ENCODE results near the gene EMCN. TPM values are rescaled to one million over a fixed set of nuclear protein-coding genes. Genes with fewer than 3 reads are reported as not detected.

The EMCN gene
- total RNA-seq, 3 donors from 2014 or later (not counting 1 experiment from before 2014, with no cell fraction given) = not detected

DNA sequence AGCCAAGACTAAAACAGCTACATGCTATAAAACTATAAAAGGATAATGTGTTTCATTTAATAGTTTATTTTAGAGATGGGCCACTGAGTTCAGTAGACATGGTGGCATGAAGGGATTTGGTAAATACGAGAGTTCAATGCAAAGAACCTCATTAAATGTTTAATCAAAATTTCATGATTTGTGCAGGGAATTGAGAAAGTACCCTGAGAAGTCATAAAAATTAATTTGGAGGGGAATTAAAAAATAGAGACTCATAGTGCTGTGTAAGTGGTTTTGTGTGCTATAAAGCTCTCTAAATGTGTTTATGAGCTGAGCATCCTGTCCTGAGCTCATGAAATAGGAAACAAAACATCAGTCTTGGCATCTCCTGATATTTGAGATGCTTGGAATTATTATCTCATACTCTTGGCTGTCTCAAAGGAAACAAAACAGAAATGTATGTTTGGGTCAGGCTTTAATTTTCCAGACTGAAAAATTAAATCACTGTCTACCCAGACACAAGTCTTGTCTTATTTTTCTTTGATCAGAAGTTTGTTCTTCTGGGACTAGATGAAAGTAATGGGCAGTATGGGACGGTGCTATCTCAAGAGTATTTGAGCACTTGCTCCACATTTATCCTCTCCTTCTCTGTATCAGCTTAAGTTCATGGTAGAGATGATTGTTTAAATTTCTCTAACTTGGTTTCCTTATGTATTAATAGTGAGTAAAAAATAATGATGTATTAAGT is 38.0 kb upstream of the EMCN start:
- Mint-ChIP-seq H3K36me3 (peaks cover 11% of the 10 kb centered on the region), H3K27me3 (ENCODE audit: low read depth in 2 of 2) (peaks cover 3 to 6% of the 10 kb centered on the region in 2 donors), H3K27ac (no peak overlapping the region), H3K9me3 (peaks cover 0 to 3% of the 10 kb centered on the region in 2 donors), H3K4me3 (no peak overlapping the region), H3K4me1 (no peaks in the 10 kb centered on the region)
- Histone ChIP-seq H3K9me3 (ENCODE audit: control insufficient read depth, insufficient read depth, low read length) (no peaks in the 10 kb centered on the region), H3K4me3 (ENCODE audit: low read length) (no peak overlapping the region), H3K27ac (ENCODE audit: low read length) (no peak overlapping the region), H3K27me3 (ENCODE audit: control insufficient read depth, insufficient read depth, low read length) (no peaks in the 10 kb centered on the region), H3K36me3 (ENCODE audit: control insufficient read depth, insufficient read depth, low read length) (no peaks in the 10 kb centered on the region), H3K4me1 (ENCODE audit: control insufficient read depth, insufficient read depth, low read length) (no peaks in the 10 kb centered on the region)
- ATAC-seq (no peak), DNase-seq (no peak)
- intact Hi-C loops (cut with micrococcal nuclease) = no loop called here
- TF ChIP-seq, protein P1, sequence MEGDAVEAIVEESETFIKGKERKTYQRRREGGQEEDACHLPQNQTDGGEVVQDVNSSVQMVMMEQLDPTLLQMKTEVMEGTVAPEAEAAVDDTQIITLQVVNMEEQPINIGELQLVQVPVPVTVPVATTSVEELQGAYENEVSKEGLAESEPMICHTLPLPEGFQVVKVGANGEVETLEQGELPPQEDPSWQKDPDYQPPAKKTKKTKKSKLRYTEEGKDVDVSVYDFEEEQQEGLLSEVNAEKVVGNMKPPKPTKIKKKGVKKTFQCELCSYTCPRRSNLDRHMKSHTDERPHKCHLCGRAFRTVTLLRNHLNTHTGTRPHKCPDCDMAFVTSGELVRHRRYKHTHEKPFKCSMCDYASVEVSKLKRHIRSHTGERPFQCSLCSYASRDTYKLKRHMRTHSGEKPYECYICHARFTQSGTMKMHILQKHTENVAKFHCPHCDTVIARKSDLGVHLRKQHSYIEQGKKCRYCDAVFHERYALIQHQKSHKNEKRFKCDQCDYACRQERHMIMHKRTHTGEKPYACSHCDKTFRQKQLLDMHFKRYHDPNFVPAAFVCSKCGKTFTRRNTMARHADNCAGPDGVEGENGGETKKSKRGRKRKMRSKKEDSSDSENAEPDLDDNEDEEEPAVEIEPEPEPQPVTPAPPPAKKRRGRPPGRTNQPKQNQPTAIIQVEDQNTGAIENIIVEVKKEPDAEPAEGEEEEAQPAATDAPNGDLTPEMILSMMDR (IDR thresholded peaks at IDR 0.05) = no peak
- WGBS (ENCODE audit: insufficient coverage) = 75% methylated on average over 1 of the region's 2 CpGs

DNA sequence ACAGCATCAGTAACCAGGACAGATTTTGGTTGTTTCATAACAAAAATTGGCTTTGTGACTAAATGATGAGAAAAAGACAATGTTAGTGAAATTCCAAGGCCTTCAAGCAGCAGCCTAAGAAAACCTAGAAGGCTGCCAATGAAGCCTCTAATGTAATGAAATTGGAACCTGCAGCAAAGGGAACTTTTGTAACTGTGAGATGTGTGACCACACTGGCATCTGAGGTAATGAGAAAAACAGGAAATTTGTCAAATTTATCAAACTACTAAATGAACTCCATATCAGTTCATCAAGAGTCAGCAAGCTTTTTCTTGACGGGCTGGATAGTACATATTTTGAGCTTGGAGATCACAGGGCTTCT is 30.4 kb upstream of the EMCN start:
- intact Hi-C loops (cut with micrococcal nuclease) = no loop called here
- Mint-ChIP-seq H3K27ac (no peak overlapping the region), H3K9me3 (no peaks in the 10 kb centered on the region), H3K4me3 (no peak overlapping the region), H3K4me1 (peaks cover 14 to 15% of the 10 kb centered on the region in 2 donors), H3K27me3 (ENCODE audit: low read depth in 2 of 2) (peaks cover 0 to 6% of the 10 kb centered on the region in 2 donors), H3K36me3 (no peaks in the 10 kb centered on the region)
- H3K27ac ChIP-seq (ENCODE audit: low read length) = no peak overlapping the region
- ATAC-seq = no peak
- H3K27me3 ChIP-seq (ENCODE audit: control insufficient read depth, insufficient read depth, low read length) = no peaks in the 10 kb centered on the region
- 57% methylated on average over 1 of the region's 1 CpG for WGBS (ENCODE audit: insufficient coverage)
- TF ChIP-seq, protein P1 (IDR thresholded peaks at IDR 0.05) = no peak
- DNase-seq = no peak
- no peak overlapping the region for H3K4me3 ChIP-seq (ENCODE audit: low read length)
- no peaks in the 10 kb centered on the region for H3K36me3 ChIP-seq (ENCODE audit: control insufficient read depth, insufficient read depth, low read length)
- H3K4me1 ChIP-seq (ENCODE audit: control insufficient read depth, insufficient read depth, low read length) = peaks cover 4% of the 10 kb centered on the region
- H3K9me3 ChIP-seq (ENCODE audit: control insufficient read depth, insufficient read depth, low read length) = no peaks in the 10 kb centered on the region

DNA sequence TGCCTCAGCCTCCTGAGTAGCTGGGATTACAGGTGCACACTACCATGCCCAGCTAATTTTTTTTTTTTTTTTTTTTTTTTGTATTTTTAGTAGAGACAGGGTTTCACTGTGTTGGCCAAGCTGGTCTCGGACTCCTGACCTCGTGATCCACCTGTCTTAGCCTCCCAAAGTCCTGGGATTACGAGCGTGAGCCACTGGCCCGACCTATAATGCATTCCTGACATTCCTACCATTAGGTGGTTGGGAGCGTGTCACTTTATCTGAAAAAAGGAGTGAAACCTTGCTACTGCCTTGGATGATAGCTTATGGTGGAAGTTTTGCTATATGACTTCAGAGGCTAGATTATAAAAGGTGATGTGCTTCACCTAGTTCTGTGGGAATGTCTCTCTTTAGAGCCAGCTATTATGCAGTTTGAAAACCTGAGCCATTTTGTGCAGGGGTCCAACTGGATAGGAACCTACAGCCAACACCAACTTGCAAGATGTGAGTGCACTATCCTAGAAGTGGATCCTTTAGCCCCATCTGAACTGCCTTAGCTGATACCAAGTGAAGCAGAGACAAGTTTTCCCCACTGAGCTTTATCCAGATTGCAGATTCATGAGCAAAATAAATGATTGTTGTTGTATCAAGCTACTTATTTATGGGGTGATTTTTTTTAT is 29.8 kb upstream of the EMCN start:
- WGBS (ENCODE audit: insufficient coverage) = 89% methylated on average over 6 of the region's 6 CpGs
- TF ChIP-seq, protein P1 (IDR thresholded peaks at IDR 0.05) = no peak
- H3K4me1 ChIP-seq (ENCODE audit: control insufficient read depth, insufficient read depth, low read length) = peaks cover 4% of the 10 kb centered on the region
- H3K4me1 Mint-ChIP-seq = peaks cover 14 to 15% of the 10 kb centered on the region in 2 donors
- intact Hi-C loops (cut with micrococcal nuclease) = no loop called here
- no peaks in the 10 kb centered on the region for H3K9me3 Mint-ChIP-seq
- H3K36me3 Mint-ChIP-seq = no peaks in the 10 kb centered on the region
- ATAC-seq (no peak), DNase-seq (no peak)
- H3K4me3 ChIP-seq (ENCODE audit: low read length) = no peak overlapping the region
- no peaks in the 10 kb centered on the region for H3K36me3 ChIP-seq (ENCODE audit: control insufficient read depth, insufficient read depth, low read length)
- no peaks in the 10 kb centered on the region for H3K27me3 ChIP-seq (ENCODE audit: control insufficient read depth, insufficient read depth, low read length)
- H3K27ac Mint-ChIP-seq = no peak overlapping the region
- no peaks in the 10 kb centered on the region for H3K9me3 ChIP-seq (ENCODE audit: control insufficient read depth, insufficient read depth, low read length)
- no peak overlapping the region for H3K27ac ChIP-seq (ENCODE audit: low read length)
- H3K27me3 Mint-ChIP-seq (ENCODE audit: low read depth in 2 of 2) = peaks cover 0 to 6% of the 10 kb centered on the region in 2 donors
- H3K4me3 Mint-ChIP-seq = no peak overlapping the region
